A549 (cell line): ENCODE results near the gene ZNF367. TPM values are rescaled to one million over a fixed set of nuclear protein-coding genes. Genes with fewer than 3 reads are reported as not detected.
A peak's percentile ranks its signal among the peaks of the same experiment; 100 is the strongest.

ENCODE experiments used
- ATAC-seq, 2 experiments: fragments of 200-7000 bp in 1 of 2; fragments of >200 bp in 1 of 2; cut with Nextera tagmentation in 1 of 2; cut with Tn5 transposase in 1 of 2; 3 replicates each; pipeline versions ENCODE4 v1.8.0 to v1.9.1; 2018 to 2020; ENCODE audit warnings: mild to moderate bottlenecking in 1 of 2, moderate library complexity in 1 of 2
- CTCF ChIA-PET: fragments of 300-600 bp; sonication (Branson Sonifier 250); formaldehyde crosslinking; extraction: SDS; loops from one replicate; lab custom pipeline; 2021; ENCODE audit warnings: antibody characterized with exemption, inconsistent platforms; lab: Yijun Ruan, JAX
- POLR2A ChIA-PET: fragments of 350-600 bp; formaldehyde crosslinking; extraction: SDS; loops from one replicate; lab custom pipeline; 2021; ENCODE audit warnings: antibody characterized with exemption, inconsistent platforms; lab: Yijun Ruan, JAX
- DNase-seq, 2 experiments: peaks; one replicate each; pipeline versions ENCODE4 v3.0.0 to v3.0.0-alpha.2; 2011 to 2016; ENCODE audit warnings: low read depth in 1 of 2, low spot score in 1 of 2
- FAIRE-seq: peaks from 2 replicates; lab custom pipeline; 2011; peaks lifted over from hg19 to GRCh38; lab: Jason Lieb, UNC
- H3K27ac ChIP-seq, 2 experiments: fragments of >200 bp; sonication (Bioruptor Twin); formaldehyde crosslinking; 3 replicates each; pipeline ENCODE4 v1.5.1; 2016 to 2017
- H3K4me1 ChIP-seq: fragments of >200 bp; sonication (Bioruptor Twin); formaldehyde crosslinking; 3 replicates; pipeline ENCODE4 v1.6.1; 2016
- H3K4me2 ChIP-seq: fragments of >200 bp; sonication (Bioruptor Twin); formaldehyde crosslinking; 3 replicates; pipeline ENCODE4 v1.6.1; 2016
- H3K4me3 ChIP-seq: fragments of >200 bp; sonication (Bioruptor Twin); formaldehyde crosslinking; 3 replicates; pipeline ENCODE4 v1.5.1; 2016
- H3K9me3 ChIP-seq: fragments of >200 bp; sonication (Bioruptor Twin); formaldehyde crosslinking; 3 replicates; pipeline ENCODE4 v1.6.1; 2016
- ATOH8 ChIP-seq: fragments of 250-450 bp; sonication (Bioruptor Pico); IDR thresholded peaks from 2 replicates; pipeline ENCODE4 v1.5.0; 2020; ENCODE audit warnings: low read depth, mild to moderate bottlenecking, moderate library complexity
- BCL3 ChIP-seq: fragments of >200 bp; sonication (Bioruptor Twin); formaldehyde crosslinking; IDR thresholded peaks from 3 replicates; pipeline ENCODE4 v1.6.1; 2016
- CBX2 ChIP-seq: fragments of 200-600 bp; sonication (generic); IDR thresholded peaks from 2 replicates; pipeline ENCODE4 v1.6.1; 2016; ENCODE audit warnings: low read depth, mild to moderate bottlenecking, borderline replicate concordance
- CBX8 ChIP-seq: fragments of 200-600 bp; sonication (generic); IDR thresholded peaks from 2 replicates; pipeline ENCODE4 v1.6.1; 2016
- CEBPB ChIP-seq, 2 experiments: fragments of >200 bp in 1 of 2; sonication (Bioruptor Twin) in 1 of 2; formaldehyde crosslinking in 1 of 2; IDR thresholded peaks; 2 replicates each; pipeline ENCODE4 v1.6.1; 2012 to 2016
- CHD4 ChIP-seq: fragments of 200-600 bp; sonication (generic); IDR thresholded peaks from 2 replicates; pipeline ENCODE4 v1.6.1; 2016; ENCODE audit warnings: antibody characterized with exemption, mild to moderate bottlenecking, borderline replicate concordance
- ESRRA ChIP-seq: fragments of 150-350 bp; IDR thresholded peaks from 2 replicates; pipeline ENCODE4 v1.6.1; 2014; ENCODE audit warnings: mild to moderate bottlenecking, low read length, borderline replicate concordance
- FOSB ChIP-seq: fragments of 250-450 bp; sonication (Bioruptor Pico); IDR thresholded peaks from 2 replicates; pipeline ENCODE4 v1.5.0; 2020; ENCODE audit warnings: mild to moderate bottlenecking, moderate library complexity
- FOXS1 ChIP-seq: fragments of 250-450 bp; sonication (Bioruptor Pico); IDR thresholded peaks from 2 replicates; pipeline ENCODE4 v1.5.0; 2020; ENCODE audit warnings: mild to moderate bottlenecking, moderate library complexity
- GATA3 ChIP-seq: IDR thresholded peaks from 2 replicates; pipeline ENCODE4 v1.6.1; 2012; ENCODE audit warnings: borderline replicate concordance
- HDAC2 ChIP-seq: fragments of 200-600 bp; sonication (generic); IDR thresholded peaks from 2 replicates; pipeline ENCODE4 v1.6.1; 2016
- HES2 ChIP-seq: fragments of >200 bp; sonication (Bioruptor Twin); formaldehyde crosslinking; IDR thresholded peaks from 2 replicates; pipeline ENCODE4 v1.6.1; 2016
- HEYL ChIP-seq: fragments of 250-450 bp; sonication (Bioruptor Pico); IDR thresholded peaks from 2 replicates; pipeline ENCODE4 v1.8.0; 2021; ENCODE audit warnings: mild to moderate bottlenecking, moderate library complexity
- HOXB13 ChIP-seq: fragments of 250-450 bp; sonication (Bioruptor Pico); IDR thresholded peaks from 2 replicates; pipeline ENCODE4 v1.5.0; 2020; ENCODE audit warnings: low read depth, mild to moderate bottlenecking, moderate library complexity
- KDM5A ChIP-seq: fragments of 200-600 bp; sonication (generic); IDR thresholded peaks from 2 replicates; pipeline ENCODE4 v1.6.1; 2016; ENCODE audit warnings: antibody characterized with exemption, mild to moderate bottlenecking
- MAFK ChIP-seq: fragments of 450-650 bp; IDR thresholded peaks from 2 replicates; pipeline ENCODE4 v1.6.1; 2014; ENCODE audit not compliant: partially characterized antibody
- NFE2L2 ChIP-seq: fragments of 150-350 bp; conservative IDR thresholded peaks from 2 replicates; pipeline ENCODE4 v1.6.1; 2014; ENCODE audit warnings: low read length
- NPAS2 ChIP-seq: fragments of 250-450 bp; sonication (Bioruptor Pico); IDR thresholded peaks from 2 replicates; pipeline ENCODE4 v1.8.0; 2022; ENCODE audit warnings: mild to moderate bottlenecking, moderate library complexity, borderline replicate concordance
- PBX3 ChIP-seq: IDR thresholded peaks from 2 replicates; pipeline ENCODE4 v1.6.1; 2012
- PHF8 ChIP-seq: fragments of 200-600 bp; sonication (generic); IDR thresholded peaks from 2 replicates; pipeline ENCODE4 v1.6.1; 2016; ENCODE audit warnings: low read depth, mild to moderate bottlenecking, antibody characterized with exemption, moderate library complexity, borderline replicate concordance
- POLR2A ChIP-seq: IDR thresholded peaks from 2 replicates; pipeline ENCODE4 v1.6.1; 2012; ENCODE audit warnings: mild to moderate bottlenecking, low read length
- REST ChIP-seq: fragments of 200-600 bp; sonication (generic); IDR thresholded peaks from 2 replicates; pipeline ENCODE4 v1.6.1; 2016; ENCODE audit warnings: antibody characterized with exemption, mild to moderate bottlenecking, moderate library complexity
- RFX5 ChIP-seq: fragments of 450-650 bp; IDR thresholded peaks from 2 replicates; pipeline ENCODE4 v1.7.1; 2014; ENCODE audit warnings: antibody characterized with exemption, mild to moderate bottlenecking, moderate library complexity
- SMC3 ChIP-seq: fragments of >200 bp; sonication (Bioruptor Twin); formaldehyde crosslinking; IDR thresholded peaks from 3 replicates; pipeline ENCODE4 v1.6.1; 2018; ENCODE audit warnings: inconsistent platforms
- SREBF2 ChIP-seq: fragments of 450-650 bp; IDR thresholded peaks from 2 replicates; pipeline ENCODE4 v1.6.1; 2014; ENCODE audit warnings: mild to moderate bottlenecking, moderate library complexity
- TFCP2L1 ChIP-seq: fragments of 250-450 bp; sonication (Bioruptor Pico); IDR thresholded peaks from 2 replicates; pipeline ENCODE4 v1.5.0; 2021; ENCODE audit warnings: mild to moderate bottlenecking
- TP53 ChIP-seq: fragments of 250-450 bp; sonication (Bioruptor Pico); IDR thresholded peaks from 2 replicates; pipeline ENCODE4 v1.5.0; 2021; ENCODE audit warnings: mild to moderate bottlenecking, moderate library complexity
- ZFP36 ChIP-seq: fragments of 450-650 bp; IDR thresholded peaks from 2 replicates; pipeline ENCODE4 v1.6.1; 2014; ENCODE audit warnings: borderline replicate concordance; ENCODE audit not compliant: partially characterized antibody
- ZNF302 ChIP-seq: fragments of 250-450 bp; sonication (Bioruptor Pico); IDR thresholded peaks from 2 replicates; pipeline ENCODE4 v1.9.0; 2021; ENCODE audit warnings: inconsistent platforms, mild to moderate bottlenecking, moderate library complexity
- WGBS: methylation state at CpG from one replicate; pipeline ENCODE4 v1.1.6; 2017; ENCODE audit errors: missing lambda C conversion rate; 5-methylcytosine and 5-hydroxymethylcytosine counted together
- polyA plus RNA-seq, 4 experiments: library from polyadenylated mRNA; depleted of rRNA in 3 of 4; stranded (reverse); fragments of >200 nt; fragmentation: RNase III in 1 of 4; extraction: RNeasy Plus Mini Kit Qiagen cat#74134 plus additional on column Dnase treatment in 1 of 4; gene quantifications; 2 replicates in 3 of 4; 3 replicates in 1 of 4; pipeline ENCODE4 v1.2.3, GENCODE V29; 2011 to 2017

Gene ZNF367
- polyA plus RNA-seq, 2 of the 4 experiments (the other 2 are of a cell fraction) = 4.8 to 8.3 TPM

- TF ChIP-seq POLR2A (no peak), RFX5 (no peak), REST (no peak), HES2 (no peak), FOXS1 (CRISPR knock-in tag) (peak; percentile 99), BCL3 (0 out of 3 replicates have a peak, but pooled peaks have one; percentile 49), FOSB (CRISPR knock-in tag) (peak; percentile 99), ESRRA (peak; percentile 91), HDAC2 (no peak), PHF8 (no peak), PBX3 (peak; percentile 61; the same call in 1 of the 2 replicates), NFE2L2 (no peak), SMC3 (0 out of 3 replicates have a peak, but pooled peaks have one; percentile 27), CEBPB (IDR thresholded peaks at IDR 0.05) (peak in 1 of 2 experiments; percentile 78; a peak in 2 of 4 replicates), CBX8 (no peak), HEYL (CRISPR knock-in tag) (peak; percentile 99), HOXB13 (CRISPR knock-in tag) (peak; percentile 100), ZNF302 (peak; percentile 100), ZFP36 (no peak), KDM5A (no peak), NPAS2 (CRISPR knock-in tag) (peak; percentile 92), SREBF2 (no peak), TFCP2L1 (peak; percentile 99)
Observed at GRCh38 chr9:96420468-96421219, 2.5 kb upstream of the ZNF367 start (continued).

GRCh38 chr9:96419691-96419969, 1.5 kb upstream of the ZNF367 start:
- DNase-seq (no peak), ATAC-seq (no peak), FAIRE-seq (no peak)
- no peak for TF ChIP-seq CHD4
- TF ChIP-seq TP53 (CRISPR knock-in tag) = no peak
- no peak for TF ChIP-seq MAFK
- no peak for TF ChIP-seq GATA3
- TF ChIP-seq CBX2 = no peak
- no peak for TF ChIP-seq TFCP2L1
- TF ChIP-seq REST = no peak
- TF ChIP-seq ATOH8 (CRISPR knock-in tag) = no peak
- no peak for TF ChIP-seq FOXS1 (CRISPR knock-in tag)
- WGBS = 7% methylated on average over 2 of the region's 2 CpGs
- ChIA-PET CTCF (interaction anchor here (0.6 kb wide), 1 partner anchor 24 kb away, joined by 3 read pairs; no protein-coding TSS in a partner anchor), POLR2A (interaction anchor here (1.0 to 1.7 kb wide), 4 partner anchors 30 to 193 kb away, joined by 3 to 11 read pairs (median 7); partner anchors contain the start of gene HABP4)
- H3K9me3 ChIP-seq = no peaks in the 10 kb centered on the region
- peaks cover 25% of the 10 kb centered on the region for H3K4me1 ChIP-seq
- H3K27ac ChIP-seq = peak overlapping the region; percentile 95 to 99
- H3K4me2 ChIP-seq = peak overlapping the region; percentile 75
- peak overlapping the region; percentile 90 for H3K4me3 ChIP-seq
